MM.1S (cell line): ENCODE measurements around the gene LRCH4.

ENCODE experiments used
- CTCF ChIP-seq: fragments of 300-600 bp; sonication (generic); IDR thresholded peaks from 2 replicates; pipeline ENCODE4 v1.5.1; 2016; ENCODE audit warnings: antibody characterized with exemption, low read length, mixed read lengths
- EZH2 ChIP-seq: fragments of 300-600 bp; sonication (generic); optimal IDR thresholded peaks from 2 replicates; pipeline ENCODE3; 2017; ENCODE audit warnings: low read depth, mild to moderate bottlenecking, antibody characterized with exemption, low read length, mixed read lengths

DNA sequence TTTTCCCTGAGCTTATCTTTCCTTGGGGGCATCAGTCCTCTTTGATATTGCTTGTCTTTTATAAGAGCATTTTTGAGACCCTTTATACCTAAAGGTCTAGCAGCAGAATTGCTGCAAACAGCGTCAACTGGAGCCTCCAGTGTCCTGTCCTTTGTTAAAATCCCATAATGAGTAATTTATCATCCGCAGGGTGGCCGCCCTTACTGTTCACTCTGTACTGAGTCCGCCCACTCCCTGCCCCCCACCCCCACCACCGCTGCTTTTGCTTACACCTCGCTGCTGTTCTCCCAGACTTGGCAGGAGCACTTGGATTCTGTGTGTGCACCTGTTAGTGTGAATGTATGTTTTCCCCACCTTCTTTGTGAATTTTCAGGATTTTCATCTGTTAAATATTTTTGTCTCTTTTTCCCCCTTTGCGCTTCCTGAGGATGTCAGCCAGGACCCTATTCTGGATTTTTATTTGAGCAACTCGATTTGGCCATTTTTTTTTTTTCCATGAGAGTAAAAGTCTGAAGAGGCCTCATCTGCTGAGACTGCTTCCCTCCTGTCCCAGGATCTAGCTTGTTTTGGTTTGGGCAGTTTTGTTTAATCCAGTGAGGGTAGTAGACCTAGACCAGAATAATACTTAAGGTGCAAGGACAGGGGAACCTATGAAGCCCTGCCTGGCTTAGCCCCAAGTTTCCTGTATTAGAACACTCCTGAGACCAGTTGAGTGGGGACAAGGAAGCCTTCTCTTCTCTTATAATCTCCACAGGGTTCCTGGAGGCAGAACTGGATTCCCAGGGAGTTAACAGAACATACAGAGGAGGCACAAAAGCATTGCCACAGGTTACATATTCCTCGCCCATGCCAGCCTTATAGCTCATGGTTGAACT lies 38.8 kb downstream of the LRCH4 start:
- no peak for TF ChIP-seq CTCF
- TF ChIP-seq EZH2, result no peak
